ENCODE results near the gene CALB2.

DNA sequence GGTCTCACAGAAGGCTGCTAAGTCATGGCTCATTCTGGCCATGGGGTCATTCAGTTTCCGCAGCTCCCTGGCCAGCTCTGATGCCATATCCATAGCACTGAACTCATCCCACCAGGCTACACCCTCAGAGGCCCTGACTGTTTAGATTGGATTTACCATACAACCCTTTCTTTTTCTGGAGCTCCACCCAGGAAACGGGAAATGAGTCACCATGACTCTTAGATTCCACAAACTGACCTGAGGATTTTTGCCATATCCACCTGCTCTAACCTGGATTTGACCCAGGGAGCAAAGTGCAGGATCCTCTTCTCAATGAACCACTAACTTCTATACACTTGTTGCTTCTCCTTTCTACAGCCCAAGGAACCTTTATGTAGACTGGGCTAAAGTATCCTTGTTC, 20.3 kb upstream of the CALB2 start:
- TF ChIP-seq, protein P1, sequence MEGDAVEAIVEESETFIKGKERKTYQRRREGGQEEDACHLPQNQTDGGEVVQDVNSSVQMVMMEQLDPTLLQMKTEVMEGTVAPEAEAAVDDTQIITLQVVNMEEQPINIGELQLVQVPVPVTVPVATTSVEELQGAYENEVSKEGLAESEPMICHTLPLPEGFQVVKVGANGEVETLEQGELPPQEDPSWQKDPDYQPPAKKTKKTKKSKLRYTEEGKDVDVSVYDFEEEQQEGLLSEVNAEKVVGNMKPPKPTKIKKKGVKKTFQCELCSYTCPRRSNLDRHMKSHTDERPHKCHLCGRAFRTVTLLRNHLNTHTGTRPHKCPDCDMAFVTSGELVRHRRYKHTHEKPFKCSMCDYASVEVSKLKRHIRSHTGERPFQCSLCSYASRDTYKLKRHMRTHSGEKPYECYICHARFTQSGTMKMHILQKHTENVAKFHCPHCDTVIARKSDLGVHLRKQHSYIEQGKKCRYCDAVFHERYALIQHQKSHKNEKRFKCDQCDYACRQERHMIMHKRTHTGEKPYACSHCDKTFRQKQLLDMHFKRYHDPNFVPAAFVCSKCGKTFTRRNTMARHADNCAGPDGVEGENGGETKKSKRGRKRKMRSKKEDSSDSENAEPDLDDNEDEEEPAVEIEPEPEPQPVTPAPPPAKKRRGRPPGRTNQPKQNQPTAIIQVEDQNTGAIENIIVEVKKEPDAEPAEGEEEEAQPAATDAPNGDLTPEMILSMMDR (conservative IDR thresholded peaks at IDR 0.05; ENCODE audit: low read length): no peak
- no peak for TF ChIP-seq EZH2phosphoT487 (IDR thresholded peaks at IDR 0.05; ENCODE audit: borderline replicate concordance, low read depth, low read length)
